Motor neuron (in vitro differentiated cells): Measurements from ENCODE around the gene MTA1. TPM values are rescaled to one million over a fixed set of nuclear protein-coding genes. Genes with fewer than 3 reads are reported as not detected.
A peak's percentile ranks its signal among the peaks of the same experiment; 100 is the strongest.

ENCODE experiments used
- ATAC-seq, 8 experiments: fragments of 200-7000 bp; cut with Tn5 transposase; replicated peaks in 6 of 8; 2 replicates each; pipeline ENCODE4 v1.8.0; 2021; ENCODE audit warnings: mild to moderate bottlenecking in 8 of 8, moderate library complexity in 8 of 8
- H3K27ac ChIP-seq, 2 donors: fragments of 250-450 bp; sonication (Bioruptor Pico); 2 replicates each; pipeline ENCODE4 v1.9.0; 2021; ENCODE audit warnings: antibody characterized with exemption in 2 of 2, mild to moderate bottlenecking in 2 of 2, moderate library complexity in 1 of 2
- H3K4me1 ChIP-seq, 2 donors: fragments of 250-450 bp; sonication (Bioruptor Pico); replicated peaks in 1 of 2; 2 replicates each; pipeline ENCODE4 v1.6.1; 2021; ENCODE audit warnings: antibody characterized with exemption in 2 of 2, mild to moderate bottlenecking in 2 of 2, moderate library complexity in 1 of 2
- H3K4me3 ChIP-seq, 5 donors: fragments of 250-450 bp; sonication (Bioruptor Pico); 2 replicates each; pipeline ENCODE4 v1.9.0; 2021; ENCODE audit warnings: antibody characterized with exemption in 5 of 5, mild to moderate bottlenecking in 5 of 5, moderate library complexity in 4 of 5
- WGBS, 10 experiments: fragments of 450-650 bp; shearing (Covaris generic); methylation state at CpG; one replicate each; pipeline ENCODE4 v1.0.0; 2022; 5-methylcytosine and 5-hydroxymethylcytosine counted together
- in situ Hi-C, 9 experiments: fragments of 400-800 bp; cut with MboI; loops; one replicate each; pipeline ENCODE4 v1.15.0; 2021; ENCODE audit warnings: low sequenced_read_pairs in 9 of 9, low pct_unique_long_range_greater_than_20kb in 2 of 9; ENCODE audit not compliant: unreplicated experiment in 9 of 9
- total RNA-seq, 8 experiments: library from RNA; unstranded; fragments of 300-600 nt; gene quantifications; 2 replicates each; pipeline versions ENCODE4 v1.2.3 to v1.2.4, GENCODE V29; 2022

The MTA1 gene
- total RNA-seq, 8 experiments from 2014 or later, result 27.1 to 101 (median 52.4) TPM

DNA sequence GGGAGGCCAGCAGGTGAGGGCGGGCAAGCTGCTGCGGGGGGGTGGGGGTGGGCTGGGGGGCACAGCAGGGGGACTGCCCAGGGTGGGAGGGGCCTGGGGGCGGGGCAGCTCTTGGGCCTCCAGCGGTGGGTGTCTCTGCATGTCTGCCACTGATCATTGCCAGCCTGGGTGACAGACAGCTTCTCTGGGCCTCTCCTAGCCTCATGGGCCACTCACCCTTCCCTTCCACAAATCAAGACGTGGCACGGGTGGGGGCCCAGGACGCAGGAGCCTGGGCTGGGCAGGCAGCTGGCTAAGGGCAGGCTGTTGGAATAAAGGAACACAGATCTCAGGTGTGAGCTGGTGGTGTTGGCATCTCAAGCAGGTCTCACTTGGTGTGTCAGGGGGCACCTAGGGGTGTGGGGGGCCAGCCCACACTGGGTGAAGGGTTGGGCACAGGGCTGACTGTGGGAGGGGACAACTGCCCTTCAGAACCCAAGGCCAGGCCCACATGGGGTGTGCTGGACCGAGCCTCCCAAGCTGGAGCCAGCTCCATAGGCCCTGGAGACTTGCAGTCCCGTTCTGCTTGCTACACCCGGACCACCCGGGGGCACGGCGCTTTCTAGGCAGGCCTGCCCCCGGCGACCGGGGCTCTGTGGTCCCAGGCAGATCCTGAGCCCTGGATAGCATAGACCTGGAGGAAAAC, 74.4 kb downstream of the MTA1 start:
- WGBS, 10 experiments, result 100% methylated on average over 1 of the region's 16 CpGs; no CpG with 5 or more reads in 9 of the 10 experiments
- in situ Hi-C loops, result no loop called here
- no peak overlapping the region for H3K4me3 ChIP-seq
- no peak for ATAC-seq
- H3K4me1 ChIP-seq, result peaks cover 7 to 8% of the 10 kb centered on the region in 2 donors
- H3K27ac ChIP-seq, result no peak overlapping the region

- H3K27ac ChIP-seq, result no peak overlapping the region
- H3K4me1 ChIP-seq, result peaks cover 3 to 7% of the 10 kb centered on the region in 2 donors
- in situ Hi-C loops, result no loop called here
- WGBS, 10 experiments, result 90 to 100% (median 97%) methylated on average over 1 to 6 of the region's 6 CpGs; no CpG with 5 or more reads in 4 of the 10 experiments
- no peak overlapping the region for H3K4me3 ChIP-seq
- ATAC-seq, result no peak
These were observed 74.9 kb downstream of the MTA1 start for GRCh38 chr14:105494606-105494929.

- no peak overlapping the region for H3K27ac ChIP-seq
- H3K4me1 ChIP-seq, result peaks cover 8 to 9% of the 10 kb centered on the region in 2 donors
- ATAC-seq, result no peak
- in situ Hi-C loops, result no loop called here
- H3K4me3 ChIP-seq, result no peak overlapping the region
- 93 to 100% methylated on average over 1 to 5 of the region's 18 CpGs; no CpG with 5 or more reads in 8 of the 10 experiments for WGBS, 10 experiments
These were observed 75.7 kb downstream of the MTA1 start for GRCh38 chr14:105495101-105495989.

DNA sequence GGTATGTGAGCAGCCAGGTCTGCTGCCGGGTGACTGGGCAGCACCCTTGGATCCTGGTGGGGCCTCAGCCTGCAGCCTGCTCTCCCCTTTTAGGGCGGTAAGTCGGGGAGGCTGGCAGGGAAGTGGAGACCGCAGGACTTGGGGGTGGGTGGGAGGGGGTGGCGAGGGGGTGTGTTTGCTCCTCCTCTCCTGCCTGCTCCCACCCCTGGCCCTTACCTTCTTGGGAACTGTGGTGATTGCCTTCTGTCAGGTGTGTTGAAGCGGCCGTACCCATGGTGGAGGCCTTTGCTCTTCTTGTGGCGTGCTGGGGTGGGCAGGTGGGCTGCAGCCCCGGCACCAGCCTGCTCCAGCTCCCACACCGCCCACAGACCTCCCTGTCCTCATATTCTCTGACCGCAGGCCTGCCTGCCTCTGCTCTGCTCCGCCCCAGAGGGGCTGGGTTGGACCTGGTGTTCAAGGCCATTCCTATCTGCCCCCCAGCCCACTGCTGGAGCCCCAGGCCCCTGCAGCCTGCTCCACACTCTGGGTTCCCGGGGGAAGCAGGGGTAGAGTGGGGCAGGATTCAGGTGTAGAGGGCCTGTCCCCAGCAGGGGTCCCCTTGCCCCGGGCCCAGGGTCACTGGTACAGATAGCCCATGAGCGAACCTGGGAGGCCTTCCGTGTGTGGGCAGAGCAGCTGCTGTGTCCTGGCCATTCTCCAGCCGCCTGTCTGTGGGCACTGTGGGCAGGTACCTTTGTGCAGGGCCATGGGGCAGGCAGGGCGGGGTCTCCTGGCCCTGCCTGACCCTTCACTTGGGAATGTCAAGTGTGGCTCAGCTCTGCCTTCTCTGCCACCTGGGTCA, 76.6 kb downstream of the MTA1 start:
- Histone ChIP-seq H3K4me1 (peaks cover 8 to 9% of the 10 kb centered on the region in 2 donors), H3K27ac (no peak overlapping the region), H3K4me3 (no peak overlapping the region)
- in situ Hi-C loops, result no loop called here
- no peak for ATAC-seq
- WGBS, 10 experiments, result 80 to 100% (median 93%) methylated on average over 1 to 5 of the region's 18 CpGs; no CpG with 5 or more reads in 5 of the 10 experiments

- Histone ChIP-seq H3K27ac (no peak overlapping the region), H3K4me3 (no peak overlapping the region), H3K4me1 (peaks cover 5 to 9% of the 10 kb centered on the region in 2 donors)
- no peak for ATAC-seq
- in situ Hi-C loops, result no loop called here
- 92 to 100% methylated on average over 1 to 2 of the region's 32 CpGs; no CpG with 5 or more reads in 8 of the 10 experiments for WGBS, 10 experiments
These were observed 77.4 kb downstream of the MTA1 start for GRCh38 chr14:105496831-105497591.

GRCh38 chr14:105497671-105498429, 78.2 kb downstream of the MTA1 start:
- WGBS, 10 experiments, result 30 to 100% (median 90%) methylated on average over 2 to 3 of the region's 31 CpGs; no CpG with 5 or more reads in 3 of the 10 experiments
- Histone ChIP-seq H3K4me1 (peaks cover 5 to 9% of the 10 kb centered on the region in 2 donors), H3K27ac (no peak overlapping the region), H3K4me3 (no peak overlapping the region)
- in situ Hi-C loops, result no loop called here
- no peak for ATAC-seq

GRCh38 chr14:105498430-105499255, 79.0 kb downstream of the MTA1 start:
- H3K4me3 ChIP-seq, result no peak overlapping the region
- 62 to 100% (median 87%) methylated on average over 1 to 16 of the region's 36 CpGs; no CpG with 5 or more reads in 3 of the 10 experiments for WGBS, 10 experiments
- peak overlapping the region; percentile 4 to 66 for H3K27ac ChIP-seq
- peaks cover 5 to 9% of the 10 kb centered on the region in 2 donors for H3K4me1 ChIP-seq
- in situ Hi-C loops, result no loop called here
- ATAC-seq, result peak in 7 of 8 experiments; percentile 20 to 60 (median 43)

DNA sequence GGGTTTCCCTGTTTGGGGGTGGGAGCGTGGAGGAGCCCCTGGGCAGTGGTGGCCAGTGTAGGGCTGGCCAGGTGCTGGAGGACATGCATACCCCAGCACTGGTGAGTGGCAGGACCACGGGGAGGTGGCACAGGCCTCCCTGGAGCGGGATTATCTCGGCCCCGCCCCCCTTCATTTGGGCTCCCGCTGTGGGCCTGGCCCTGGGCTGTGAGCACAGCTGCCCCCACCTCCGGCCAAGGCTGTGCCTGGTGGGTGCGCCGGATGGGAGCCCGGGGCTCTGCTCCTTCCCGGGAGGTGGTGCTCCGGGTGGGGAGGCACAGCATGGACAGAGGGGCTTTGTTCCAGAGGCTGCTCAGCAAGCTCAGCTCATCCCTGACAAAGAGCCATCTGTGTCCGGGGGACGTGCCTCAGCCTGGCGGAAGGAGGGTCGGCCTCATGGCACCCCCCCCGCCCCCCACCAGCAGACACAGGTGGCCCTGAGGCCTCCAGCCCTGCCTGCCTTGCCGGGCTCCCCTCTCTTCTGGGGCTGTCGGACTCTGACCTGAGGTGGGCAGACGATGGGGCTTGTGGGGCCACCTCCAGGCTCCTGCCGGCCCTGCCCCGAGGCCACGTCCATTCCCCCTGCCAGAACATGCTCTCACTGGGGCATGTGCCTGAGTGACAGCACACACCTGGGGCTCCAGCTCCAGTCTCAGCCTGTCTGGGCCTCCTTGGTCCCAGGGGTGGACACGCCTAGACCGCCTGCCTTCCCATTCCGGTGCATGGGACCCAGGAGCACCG, 79.8 kb downstream of the MTA1 start:
- 35 to 100% methylated on average over 1 to 4 of the region's 27 CpGs; no CpG with 5 or more reads in 8 of the 10 experiments for WGBS, 10 experiments
- Histone ChIP-seq H3K4me3 (no peak overlapping the region), H3K4me1 (peaks cover 5 to 9% of the 10 kb centered on the region in 2 donors), H3K27ac (peak overlapping the region; percentile 4 to 66)
- in situ Hi-C loops, result no loop called here
- peak in 6 of 8 experiments; percentile 43 to 82 (median 68) for ATAC-seq

DNA sequence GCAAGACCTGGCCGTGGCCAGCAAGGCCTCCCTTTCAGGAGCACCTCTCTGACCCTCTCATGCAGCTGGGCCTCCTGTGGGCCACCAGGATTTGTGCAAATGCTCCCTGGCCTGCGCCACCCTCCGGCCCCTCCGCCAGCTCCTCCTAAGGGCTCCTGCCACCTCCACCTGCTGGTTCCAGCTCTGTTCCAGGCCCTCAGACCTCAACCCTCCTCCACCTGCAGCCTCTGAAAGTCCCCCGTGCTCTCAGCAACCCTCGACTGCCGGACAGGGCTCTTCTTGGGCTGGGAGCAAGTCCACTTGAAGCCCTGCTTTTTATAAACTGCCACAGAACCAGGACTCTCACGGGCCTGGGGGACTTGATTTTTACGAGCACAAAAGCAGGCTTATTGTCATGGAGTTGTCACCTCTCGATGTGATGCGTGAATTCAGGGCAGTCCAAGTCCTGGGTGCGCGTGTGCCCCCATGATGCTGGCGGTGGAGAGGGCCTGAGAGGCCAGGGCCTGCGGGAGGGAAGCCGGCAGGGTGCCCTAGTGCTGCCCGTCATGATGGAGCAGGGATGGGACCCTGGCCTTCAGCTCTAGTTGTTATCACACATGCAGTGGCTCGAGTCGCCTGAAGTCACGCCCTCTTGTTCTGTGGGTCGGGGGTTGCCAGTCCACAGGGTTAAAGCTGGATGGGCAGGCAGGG, 80.6 kb downstream of the MTA1 start:
- H3K4me3 ChIP-seq, result no peak overlapping the region
- WGBS, 10 experiments, result 59 to 100% (median 76%) methylated on average over 2 to 8 of the region's 21 CpGs; no CpG with 5 or more reads in 5 of the 10 experiments
- no peak overlapping the region for H3K27ac ChIP-seq
- ATAC-seq, result no peak
- H3K4me1 ChIP-seq, result peaks cover 5 to 9% of the 10 kb centered on the region in 2 donors
- in situ Hi-C loops, result no loop called here

DNA sequence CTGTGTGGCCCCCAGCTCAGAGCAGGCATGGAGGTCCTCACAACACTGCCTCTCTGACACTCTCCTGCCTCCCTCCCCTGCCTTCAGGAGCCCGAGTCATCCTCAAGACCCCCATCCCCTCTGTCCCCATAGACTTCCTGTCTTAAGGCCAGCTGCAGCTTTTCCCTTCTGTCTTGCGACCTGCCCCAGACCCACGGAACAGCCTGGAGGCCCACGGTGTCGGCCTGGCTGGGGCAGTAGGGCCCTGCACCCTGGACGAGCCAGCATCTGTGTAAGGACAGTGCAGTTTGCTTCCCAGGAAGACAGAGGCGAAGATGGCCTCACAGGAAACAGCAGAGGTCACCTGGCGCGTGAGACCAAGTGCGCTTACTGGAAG, 81.1 kb downstream of the MTA1 start:
- H3K4me1 ChIP-seq, result peaks cover 5 to 9% of the 10 kb centered on the region in 2 donors
- ATAC-seq, result no peak
- no peak overlapping the region for H3K27ac ChIP-seq
- WGBS, 10 experiments, result 40 to 100% (median 75%) methylated on average over 1 to 8 of the region's 10 CpGs; no CpG with 5 or more reads in 4 of the 10 experiments
- no peak overlapping the region for H3K4me3 ChIP-seq
- in situ Hi-C loops, result no loop called here
